GM12878 (cell line): ENCODE data around the gene PIGX. TPM values are rescaled to one million over a fixed set of nuclear protein-coding genes. Genes with fewer than 3 reads are reported as not detected.

Source experiments
- ATAC-seq: fragments of 200-7000 bp; cut with Tn5 transposase; 3 replicates; pipeline ENCODE4 v1.9.1; 2020; ENCODE audit warnings: mild to moderate bottlenecking, moderate library complexity
- BruUV-seq: library from RNA; stranded (reverse); fragments of 400-500 nt; replicated peaks from 2 replicates; lab custom pipeline; 2021; lab: Mats Ljungman, UMichigan
- CTCF ChIA-PET: fragments of 300-600 bp; sonication (Branson Sonifier 250); formaldehyde crosslinking; extraction: SDS; loops from one replicate; lab custom pipeline; 2021; ENCODE audit warnings: inconsistent platforms; lab: Yijun Ruan, JAX
- POLR2A ChIA-PET: fragments of 350-600 bp; formaldehyde crosslinking; extraction: SDS; loops from one replicate; lab custom pipeline; 2021; ENCODE audit warnings: inconsistent platforms; lab: Charles Lee
- RAD21 ChIA-PET: fragments of 300-600 bp; sonication (Branson Sonifier 250); formaldehyde crosslinking; loops from one replicate; lab custom pipeline; 2023; ENCODE audit warnings: antibody characterized with exemption; ENCODE audit not compliant: unreplicated experiment; lab: Charles Lee
- SMC1A ChIA-PET: fragments of 300-600 bp; sonication (Branson Sonifier 250); formaldehyde crosslinking; loops from one replicate; lab custom pipeline; 2023; ENCODE audit not compliant: unreplicated experiment, uncharacterized antibody; lab: Charles Lee
- DNase-seq: peaks from one replicate; pipeline ENCODE4 v3.0.0-alpha.2; 2011; ENCODE audit warnings: low read depth, low spot score
- FAIRE-seq: peaks from 3 replicates; lab custom pipeline; 2011; peaks lifted over from hg19 to GRCh38; lab: Jason Lieb, UNC
- H2AFZ ChIP-seq: 2 replicates; pipeline ENCODE4 v1.6.0; 2011; ENCODE audit warnings: low read depth, low read length, control low read depth; ENCODE audit not compliant: control insufficient read depth
- H3K27ac ChIP-seq: 2 replicates; pipeline ENCODE4 v1.5.1; 2011; ENCODE audit warnings: control low read depth; ENCODE audit not compliant: control insufficient read depth, insufficient read depth
- H3K27me3 ChIP-seq, 2 experiments: replicated peaks in 1 of 2; 2 replicates each; pipeline versions ENCODE4 v1.6.0 to v1.6.1; 2011; ENCODE audit warnings: low read length in 1 of 2; ENCODE audit not compliant: control insufficient read depth in 2 of 2, insufficient read depth in 2 of 2
- H3K36me3 ChIP-seq, 2 experiments: 2 replicates each; pipeline ENCODE4 v1.5.1; 2011; ENCODE audit warnings: low read length in 1 of 2; ENCODE audit not compliant: control insufficient read depth in 2 of 2, insufficient read depth in 2 of 2
- H3K4me1 ChIP-seq: 2 replicates; pipeline ENCODE4 v1.6.1; 2011; ENCODE audit warnings: mild to moderate bottlenecking, low read length, moderate library complexity, mixed read lengths; ENCODE audit not compliant: control insufficient read depth, insufficient read depth
- H3K4me2 ChIP-seq: 2 replicates; pipeline ENCODE4 v1.6.0; 2011; ENCODE audit warnings: control low read depth; ENCODE audit not compliant: control insufficient read depth, insufficient read depth
- H3K4me3 ChIP-seq: fragments of 200-600 bp; sonication (generic); 2 replicates; pipeline ENCODE4 v1.5.1; 2016
- H3K79me2 ChIP-seq: 2 replicates; pipeline ENCODE4 v1.6.0; 2011; ENCODE audit warnings: low read length; ENCODE audit not compliant: control insufficient read depth, insufficient read depth
- H3K9ac ChIP-seq: 2 replicates; pipeline ENCODE4 v1.8.0; 2011; ENCODE audit warnings: low read length, control low read depth, mixed read lengths; ENCODE audit not compliant: control insufficient read depth, insufficient read depth
- H3K9me3 ChIP-seq: replicated peaks from 3 replicates; pipeline ENCODE4 v1.5.1; 2011; ENCODE audit warnings: mild to moderate bottlenecking, low read length; ENCODE audit not compliant: control insufficient read depth, insufficient read depth
- H4K20me1 ChIP-seq: 2 replicates; pipeline ENCODE4 v1.6.0; 2011; ENCODE audit not compliant: control insufficient read depth, insufficient read depth
- CHD4 ChIP-seq: fragments of 200-600 bp; sonication (generic); IDR thresholded peaks from 2 replicates; pipeline ENCODE4 v1.6.1; 2016; ENCODE audit warnings: mild to moderate bottlenecking
- ETV6 ChIP-seq, 2 experiments: fragments of 450-650 bp in 1 of 2; IDR thresholded peaks in 1 of 2; conservative IDR thresholded peaks in 1 of 2; 2 replicates each; pipeline ENCODE4 v1.6.1; 2014; ENCODE audit warnings: antibody characterized with exemption in 1 of 2, borderline replicate concordance in 1 of 2, low read depth in 1 of 2, mild to moderate bottlenecking in 1 of 2, moderate library complexity in 1 of 2
- HCFC1 ChIP-seq: fragments of 150-350 bp; IDR thresholded peaks from 2 replicates; pipeline ENCODE4 v1.6.1; 2014; ENCODE audit warnings: low read length
- KDM1A ChIP-seq: fragments of 200-600 bp; sonication (generic); IDR thresholded peaks from 2 replicates; pipeline ENCODE4 v1.6.1; 2016; ENCODE audit warnings: borderline replicate concordance
- PBX3 ChIP-seq: IDR thresholded peaks from 2 replicates; pipeline ENCODE4 v1.6.1; 2011; ENCODE audit warnings: mild to moderate bottlenecking, low read depth, low read length, moderate library complexity; ENCODE audit not compliant: insufficient replicate concordance
- SIN3A ChIP-seq: IDR thresholded peaks from 2 replicates; pipeline ENCODE4 v1.6.1; 2012; ENCODE audit warnings: low read depth, low read length, improper control_type of control experiment
- SIX5 ChIP-seq: IDR thresholded peaks from 2 replicates; pipeline ENCODE4 v1.6.1; 2011; ENCODE audit warnings: mild to moderate bottlenecking, low read depth, low read length, moderate library complexity; ENCODE audit not compliant: severe bottlenecking
- STAT1 ChIP-seq: fragments of 450-650 bp; conservative IDR thresholded peaks from 2 replicates; pipeline ENCODE4 v1.6.1; 2014; ENCODE audit warnings: antibody characterized with exemption, mild to moderate bottlenecking
- ZNF384 ChIP-seq: IDR thresholded peaks from 2 replicates; pipeline ENCODE4 v1.6.1; 2012; ENCODE audit warnings: low read depth, mild to moderate bottlenecking, low read length, improper control_type of control experiment, borderline replicate concordance
- ZNF622 ChIP-seq: fragments of 450-650 bp; IDR thresholded peaks from 2 replicates; pipeline ENCODE4 v1.6.1; 2017; ENCODE audit warnings: mild to moderate bottlenecking, inconsistent platforms
- WGBS: methylation state at CpG from one replicate; pipeline ENCODE4 v1.1.6; 2016; ENCODE audit warnings: low lambda C conversion rate; ENCODE audit not compliant: insufficient replicate concordance, insufficient coverage; ENCODE audit errors: missing lambda C conversion rate; 5-methylcytosine and 5-hydroxymethylcytosine counted together
- in situ Hi-C: fragments of 300-500 bp; cut with MboI; formaldehyde crosslinking; loops from 9 replicates; pipeline ENCODE4 v1.14.3; 2018; ENCODE audit warnings: mixed read lengths
- intact Hi-C: fragments of 100-400 bp; cut with micrococcal nuclease; formaldehyde crosslinking; loops from one replicate; pipeline ENCODE4 v1.14.2; 2022; ENCODE audit not compliant: unreplicated experiment
- polyA plus RNA-seq, 11 experiments: library from polyadenylated mRNA; depleted of rRNA in 4 of 11; unstranded in 6 of 11; stranded (reverse) in 5 of 11; fragments of >200 nt; fragmentation: Nextera tagmentation in 4 of 11; fragmentation: Illumina TruSeq in 1 of 11; extraction: Ambion mirVana in 4 of 11; extraction: Trizol in 1 of 11; gene quantifications; 1 replicate in 1 of 11; 2 replicates in 10 of 11; pipeline versions ENCODE4 v1.2.1 to v1.2.3, GENCODE V29; 2011 to 2016; ENCODE audit warnings: inconsistent platforms in 2 of 11, missing spikeins in 2 of 11, low read depth in 1 of 11
- total RNA-seq, 4 experiments: library from RNA; depleted of rRNA in 3 of 4; stranded (reverse); fragments of >200 nt in 3 of 4; fragmentation: Illumina TruSeq in 1 of 4; extraction: Trizol in 1 of 4; gene quantifications; 2 replicates each; pipeline versions ENCODE4 v1.2.1 to v1.2.3, GENCODE V29; 2013 to 2021
- TF ChIP-seq, protein P1 (sequence below), 3 experiments: IDR thresholded peaks in 2 of 3; conservative IDR thresholded peaks in 1 of 3; 2 replicates each; pipeline ENCODE4 v1.5.1; 2011; ENCODE audit warnings: low read depth in 3 of 3, low read length in 3 of 3, mild to moderate bottlenecking in 3 of 3, control low read depth in 2 of 3, moderate library complexity in 2 of 3, inconsistent platforms in 1 of 3, mixed read lengths in 1 of 3; ENCODE audit not compliant: control insufficient read depth in 2 of 3, insufficient read depth in 1 of 3; ENCODE audit errors: extremely low read depth in 1 of 3
- TF ChIP-seq, protein P2 (sequence below): fragments of 150-350 bp; IDR thresholded peaks from 2 replicates; pipeline ENCODE4 v1.6.1; 2014; ENCODE audit warnings: mild to moderate bottlenecking, low read depth, low read length

Gene PIGX
- total and polyA plus RNA-seq, 10 of the 15 experiments (the other 5 are each of a cell fraction or from before 2014, with no cell fraction given) = 3.8 to 40.0 (median 22.3) TPM

GRCh38 chr3:196749125-196749524 is 36.9 kb downstream of the PIGX start:
- 39% methylated on average over 8 of the region's 8 CpGs for WGBS
- TF ChIP-seq STAT1 (no peak), KDM1A (no peak)
- TF ChIP-seq, all 136 proteins: peak for 0
- FAIRE-seq (peak; percentile 54), DNase-seq (no peak), ATAC-seq (peak; percentile 78)
- in situ Hi-C loops = no loop called here
- no peak overlapping the region for H3K9ac ChIP-seq
- ChIA-PET SMC1A (interaction anchor here (0.6 to 0.9 kb wide), 2 partner anchors 9 to 208 kb away, joined by 3 read pairs; partner anchors contain the start of gene PAK2), POLR2A (interaction anchor here (0.9 kb wide), 1 partner anchor 22 kb away, joined by 3 read pairs; no protein-coding TSS in a partner anchor), RAD21 (no interaction called here), CTCF (no interaction called here)
- H3K27ac ChIP-seq = no peak overlapping the region
- H3K4me2 ChIP-seq = peak overlapping the region; percentile 49
- no peak overlapping the region for H3K4me3 ChIP-seq
- H2AFZ ChIP-seq = no peak overlapping the region
- no peaks in the 10 kb centered on the region for H3K27me3 ChIP-seq
- no peaks in the 10 kb centered on the region for H4K20me1 ChIP-seq
- BruUV-seq = TSS peak; percentile 5
- H3K9me3 ChIP-seq = peaks cover 7% of the 10 kb centered on the region
- H3K36me3 ChIP-seq = peaks cover 2 to 6% of the 10 kb centered on the region in 2 experiments; a peak in 2 of 4 replicates
- H3K4me1 ChIP-seq = no peaks in the 10 kb centered on the region
- intact Hi-C loops = loop anchor here (5.0 kb wide), 1 partner anchor 37 kb away; the partner anchor contains the start of genes CEP19 and PIGX
- H3K79me2 ChIP-seq = peaks cover 86% of the 10 kb centered on the region

DNA sequence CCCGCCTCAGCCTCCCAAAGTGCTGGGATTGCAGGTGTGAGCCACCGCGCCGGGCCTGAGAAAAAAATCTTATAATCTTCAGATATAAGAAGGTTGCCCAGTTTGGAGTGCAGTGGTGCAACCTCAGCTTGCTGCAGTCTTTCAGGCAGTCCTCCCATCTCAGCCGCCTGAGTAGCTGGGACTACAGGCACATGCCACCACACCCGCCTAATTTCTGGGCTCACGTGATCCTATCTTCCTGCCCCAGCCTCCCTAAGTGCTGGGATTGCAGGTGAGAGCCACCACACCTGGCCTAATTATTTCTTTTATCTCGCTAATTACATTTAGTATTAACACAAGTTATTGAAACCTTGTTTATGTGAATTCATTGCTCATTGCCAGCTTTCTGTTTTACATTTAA is 41.0 kb downstream of the PIGX start:
- H3K9me3 ChIP-seq = peaks cover 32% of the 10 kb centered on the region
- ATAC-seq (no peak), FAIRE-seq (no peak), DNase-seq (no peak)
- POLR2A ChIA-PET = interaction anchor here (1.0 kb wide), 1 partner anchor 9 kb away, joined by 4 read pairs; no protein-coding TSS in a partner anchor
- SMC1A ChIA-PET = interaction anchor here (1.4 kb wide), 1 partner anchor 9 kb away, joined by 4 read pairs; no protein-coding TSS in a partner anchor
- RAD21 ChIA-PET = interaction anchor here (1.4 kb wide), 1 partner anchor 17 kb away, joined by 3 read pairs; no protein-coding TSS in a partner anchor
- no peak overlapping the region for H3K9ac ChIP-seq
- no peak overlapping the region for H3K4me3 ChIP-seq
- no peak overlapping the region for H3K4me2 ChIP-seq
- no peaks in the 10 kb centered on the region for H4K20me1 ChIP-seq
- in situ Hi-C loops (no loop called here), intact Hi-C loops (no loop called here)
- H2AFZ ChIP-seq = no peak overlapping the region
- CTCF ChIA-PET = no interaction called here
- no peak overlapping the region for H3K27ac ChIP-seq
- H3K27me3 ChIP-seq = no peaks in the 10 kb centered on the region
- BruUV-seq = no TSS peak
- peaks cover 81% of the 10 kb centered on the region for H3K79me2 ChIP-seq
- 97% methylated on average over 8 of the region's 8 CpGs for WGBS
- peaks cover 4 to 19% of the 10 kb centered on the region in 2 experiments for H3K36me3 ChIP-seq
- H3K4me1 ChIP-seq = no peaks in the 10 kb centered on the region
- no peak for TF ChIP-seq PBX3
- TF ChIP-seq, protein P1, sequence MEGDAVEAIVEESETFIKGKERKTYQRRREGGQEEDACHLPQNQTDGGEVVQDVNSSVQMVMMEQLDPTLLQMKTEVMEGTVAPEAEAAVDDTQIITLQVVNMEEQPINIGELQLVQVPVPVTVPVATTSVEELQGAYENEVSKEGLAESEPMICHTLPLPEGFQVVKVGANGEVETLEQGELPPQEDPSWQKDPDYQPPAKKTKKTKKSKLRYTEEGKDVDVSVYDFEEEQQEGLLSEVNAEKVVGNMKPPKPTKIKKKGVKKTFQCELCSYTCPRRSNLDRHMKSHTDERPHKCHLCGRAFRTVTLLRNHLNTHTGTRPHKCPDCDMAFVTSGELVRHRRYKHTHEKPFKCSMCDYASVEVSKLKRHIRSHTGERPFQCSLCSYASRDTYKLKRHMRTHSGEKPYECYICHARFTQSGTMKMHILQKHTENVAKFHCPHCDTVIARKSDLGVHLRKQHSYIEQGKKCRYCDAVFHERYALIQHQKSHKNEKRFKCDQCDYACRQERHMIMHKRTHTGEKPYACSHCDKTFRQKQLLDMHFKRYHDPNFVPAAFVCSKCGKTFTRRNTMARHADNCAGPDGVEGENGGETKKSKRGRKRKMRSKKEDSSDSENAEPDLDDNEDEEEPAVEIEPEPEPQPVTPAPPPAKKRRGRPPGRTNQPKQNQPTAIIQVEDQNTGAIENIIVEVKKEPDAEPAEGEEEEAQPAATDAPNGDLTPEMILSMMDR (IDR thresholded peaks at IDR 0.05 in 2 of 3, conservative IDR thresholded peaks at IDR 0.05 in 1 of 3; ENCODE audit: control insufficient read depth in 2 of 3, extremely low read depth in 1 of 3, insufficient read depth in 1 of 3, low read depth in 3 of 3, low read length in 3 of 3) = no peak
- TF ChIP-seq HCFC1 = no peak
- no peak for TF ChIP-seq CHD4
- no peak for TF ChIP-seq SIX5
- TF ChIP-seq ZNF384 = no peak
- no peak for TF ChIP-seq ZNF622
- TF ChIP-seq, protein P2, sequence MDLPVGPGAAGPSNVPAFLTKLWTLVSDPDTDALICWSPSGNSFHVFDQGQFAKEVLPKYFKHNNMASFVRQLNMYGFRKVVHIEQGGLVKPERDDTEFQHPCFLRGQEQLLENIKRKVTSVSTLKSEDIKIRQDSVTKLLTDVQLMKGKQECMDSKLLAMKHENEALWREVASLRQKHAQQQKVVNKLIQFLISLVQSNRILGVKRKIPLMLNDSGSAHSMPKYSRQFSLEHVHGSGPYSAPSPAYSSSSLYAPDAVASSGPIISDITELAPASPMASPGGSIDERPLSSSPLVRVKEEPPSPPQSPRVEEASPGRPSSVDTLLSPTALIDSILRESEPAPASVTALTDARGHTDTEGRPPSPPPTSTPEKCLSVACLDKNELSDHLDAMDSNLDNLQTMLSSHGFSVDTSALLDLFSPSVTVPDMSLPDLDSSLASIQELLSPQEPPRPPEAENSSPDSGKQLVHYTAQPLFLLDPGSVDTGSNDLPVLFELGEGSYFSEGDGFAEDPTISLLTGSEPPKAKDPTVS = no peak
- no peak for TF ChIP-seq SIN3A
- no peak for TF ChIP-seq ETV6 (conservative IDR thresholded peaks at IDR 0.05 in 1 of 2, IDR thresholded peaks at IDR 0.05 in 1 of 2; ENCODE audit: borderline replicate concordance in 1 of 2, low read depth in 1 of 2)
